Panc1 (cell line): Measurements from ENCODE around the gene NIPBL. TPM values are rescaled to one million over a fixed set of nuclear protein-coding genes. Genes with fewer than 3 reads are reported as not detected.

Source experiments
- ATAC-seq: fragments of 200-7000 bp; cut with Tn5 transposase; 2 replicates; pipeline ENCODE4 v1.9.1; 2020; ENCODE audit warnings: mild to moderate bottlenecking, moderate library complexity
- BruUV-seq: library from RNA; stranded (reverse); fragments of 400-500 nt; replicated peaks from 2 replicates; lab custom pipeline; 2021; lab: Mats Ljungman, UMichigan
- CTCF ChIA-PET: fragments of 300-600 bp; sonication (Branson Sonifier 250); formaldehyde crosslinking; loops from one replicate; lab custom pipeline; 2022; ENCODE audit warnings: antibody characterized with exemption; lab: Charles Lee
- POLR2A ChIA-PET: fragments of 300-600 bp; sonication (Branson Sonifier 250); formaldehyde crosslinking; loops from one replicate; lab custom pipeline; 2022; ENCODE audit warnings: antibody characterized with exemption; lab: Charles Lee
- DNase-seq: peaks from one replicate; pipeline ENCODE4 v3.0.0-alpha.2; 2010; ENCODE audit warnings: low read depth, low spot score
- H3K27ac ChIP-seq: 2 replicates; pipeline ENCODE4 v1.5.1; 2011; ENCODE audit warnings: mild to moderate bottlenecking, low read length, inconsistent platforms
- H3K27me3 ChIP-seq: fragments of 200-500 bp; sonication (Bioruptor generic); 2 replicates; pipeline ENCODE4 v1.6.0; 2014; ENCODE audit warnings: low read length, inconsistent platforms; ENCODE audit not compliant: control insufficient read depth, insufficient read depth
- H3K36me3 ChIP-seq: fragments of 200-500 bp; sonication (Bioruptor generic); 2 replicates; pipeline ENCODE4 v1.5.1; 2014; ENCODE audit warnings: inconsistent platforms, mild to moderate bottlenecking, low read length, moderate library complexity; ENCODE audit not compliant: control insufficient read depth, insufficient read depth
- H3K4me1 ChIP-seq: 2 replicates; pipeline ENCODE4 v1.5.1; 2011; ENCODE audit warnings: inconsistent platforms, mild to moderate bottlenecking, low read length, moderate library complexity; ENCODE audit not compliant: control insufficient read depth, insufficient read depth
- H3K4me3 ChIP-seq, 2 experiments: 2 replicates each; pipeline ENCODE4 v1.5.1; 2011 to 2012; ENCODE audit warnings: low read depth in 2 of 2, low read length in 2 of 2, mild to moderate bottlenecking in 2 of 2, inconsistent platforms in 1 of 2, moderate library complexity in 1 of 2
- H3K9me3 ChIP-seq: fragments of 200-500 bp; sonication (Bioruptor generic); 2 replicates; pipeline ENCODE4 v1.5.1; 2014; ENCODE audit warnings: low read depth, mild to moderate bottlenecking, inconsistent platforms, low read length, moderate library complexity; ENCODE audit not compliant: control insufficient read depth, insufficient read depth
- POLR2AphosphoS5 ChIP-seq: IDR thresholded peaks from 2 replicates; pipeline ENCODE4 v1.6.1; 2012; ENCODE audit warnings: mild to moderate bottlenecking, low read depth, low read length, moderate library complexity
- SIN3A ChIP-seq: IDR thresholded peaks from 2 replicates; pipeline ENCODE4 v1.6.1; 2012; ENCODE audit warnings: low read depth, mild to moderate bottlenecking, low read length, moderate library complexity, borderline replicate concordance; ENCODE audit not compliant: insufficient read depth
- TCF7L2 ChIP-seq: IDR thresholded peaks from 2 replicates; pipeline ENCODE4 v1.6.1; 2011; ENCODE audit warnings: mild to moderate bottlenecking, low read depth, low read length, inconsistent platforms
- in situ Hi-C: cut with HindIII; loops from 2 replicates; pipeline ENCODE4 v1.10.0; 2016; ENCODE audit warnings: low sequenced_read_pairs, low pct_unique_long_range_greater_than_20kb
- intact Hi-C: fragments of 100-400 bp; cut with micrococcal nuclease; formaldehyde crosslinking; loops from one replicate; pipeline ENCODE4 v1.10.0; 2022; ENCODE audit not compliant: unreplicated experiment
- total RNA-seq: library from RNA; stranded (reverse); gene quantifications from one replicate; pipeline ENCODE4 v1.2.1, GENCODE V29; 2021; ENCODE audit not compliant: unreplicated experiment
- TF ChIP-seq, protein P1 (sequence below), 2 experiments: IDR thresholded peaks; 2 replicates each; pipeline ENCODE4 v1.6.1; 2011 to 2012; ENCODE audit warnings: low read depth in 2 of 2, control low read depth in 1 of 2, low read length in 1 of 2, mild to moderate bottlenecking in 1 of 2, moderate library complexity in 1 of 2; ENCODE audit not compliant: insufficient read depth in 1 of 2
- TF ChIP-seq, protein P2 (sequence below): fragments of 450-650 bp; IDR thresholded peaks from 2 replicates; pipeline ENCODE4 v1.5.1; 2017; ENCODE audit warnings: mild to moderate bottlenecking

NIPBL gene
- total RNA-seq, 1 experiment from 2014 or later, result 41.6 TPM

DNA sequence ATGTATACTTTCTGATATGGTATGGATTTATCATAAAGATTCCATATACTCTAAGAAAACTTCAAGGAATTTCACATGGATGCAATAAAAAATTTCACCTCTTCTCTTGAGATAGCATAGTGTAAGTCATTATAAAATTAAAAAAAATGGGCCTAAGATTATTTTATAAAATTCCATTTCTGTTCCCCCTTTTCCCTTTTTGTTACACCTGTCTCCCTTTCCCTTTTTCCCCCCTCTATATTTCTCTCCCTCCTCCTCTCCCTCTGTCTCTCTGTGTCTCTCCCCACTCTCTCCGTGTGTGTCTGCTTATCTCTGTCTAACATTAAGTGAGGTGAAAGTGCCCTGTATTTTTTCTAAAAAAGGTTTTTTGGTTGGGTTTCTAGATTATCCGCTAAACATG is 180.2 kb downstream of the NIPBL start:
- Histone ChIP-seq H3K9me3 (no peaks in the 10 kb centered on the region), H3K27me3 (no peaks in the 10 kb centered on the region), H3K27ac (no peak overlapping the region), H3K4me1 (no peaks in the 10 kb centered on the region), H3K36me3 (0 out of 2 replicates have a peak, but pooled peaks cover 15% of the 10 kb centered on the region), H3K4me3 (no peak overlapping the region)
- ATAC-seq (no peak), DNase-seq (no peak)
- BruUV-seq, result no TSS peak
- in situ Hi-C loops, result no loop called here
- TF ChIP-seq, protein P1, sequence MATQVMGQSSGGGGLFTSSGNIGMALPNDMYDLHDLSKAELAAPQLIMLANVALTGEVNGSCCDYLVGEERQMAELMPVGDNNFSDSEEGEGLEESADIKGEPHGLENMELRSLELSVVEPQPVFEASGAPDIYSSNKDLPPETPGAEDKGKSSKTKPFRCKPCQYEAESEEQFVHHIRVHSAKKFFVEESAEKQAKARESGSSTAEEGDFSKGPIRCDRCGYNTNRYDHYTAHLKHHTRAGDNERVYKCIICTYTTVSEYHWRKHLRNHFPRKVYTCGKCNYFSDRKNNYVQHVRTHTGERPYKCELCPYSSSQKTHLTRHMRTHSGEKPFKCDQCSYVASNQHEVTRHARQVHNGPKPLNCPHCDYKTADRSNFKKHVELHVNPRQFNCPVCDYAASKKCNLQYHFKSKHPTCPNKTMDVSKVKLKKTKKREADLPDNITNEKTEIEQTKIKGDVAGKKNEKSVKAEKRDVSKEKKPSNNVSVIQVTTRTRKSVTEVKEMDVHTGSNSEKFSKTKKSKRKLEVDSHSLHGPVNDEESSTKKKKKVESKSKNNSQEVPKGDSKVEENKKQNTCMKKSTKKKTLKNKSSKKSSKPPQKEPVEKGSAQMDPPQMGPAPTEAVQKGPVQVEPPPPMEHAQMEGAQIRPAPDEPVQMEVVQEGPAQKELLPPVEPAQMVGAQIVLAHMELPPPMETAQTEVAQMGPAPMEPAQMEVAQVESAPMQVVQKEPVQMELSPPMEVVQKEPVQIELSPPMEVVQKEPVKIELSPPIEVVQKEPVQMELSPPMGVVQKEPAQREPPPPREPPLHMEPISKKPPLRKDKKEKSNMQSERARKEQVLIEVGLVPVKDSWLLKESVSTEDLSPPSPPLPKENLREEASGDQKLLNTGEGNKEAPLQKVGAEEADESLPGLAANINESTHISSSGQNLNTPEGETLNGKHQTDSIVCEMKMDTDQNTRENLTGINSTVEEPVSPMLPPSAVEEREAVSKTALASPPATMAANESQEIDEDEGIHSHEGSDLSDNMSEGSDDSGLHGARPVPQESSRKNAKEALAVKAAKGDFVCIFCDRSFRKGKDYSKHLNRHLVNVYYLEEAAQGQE (IDR thresholded peaks at IDR 0.05; ENCODE audit: insufficient read depth in 1 of 2, low read depth in 2 of 2, low read length in 1 of 2), result no peak
- TF ChIP-seq TCF7L2, result no peak
- TF ChIP-seq, protein P2, sequence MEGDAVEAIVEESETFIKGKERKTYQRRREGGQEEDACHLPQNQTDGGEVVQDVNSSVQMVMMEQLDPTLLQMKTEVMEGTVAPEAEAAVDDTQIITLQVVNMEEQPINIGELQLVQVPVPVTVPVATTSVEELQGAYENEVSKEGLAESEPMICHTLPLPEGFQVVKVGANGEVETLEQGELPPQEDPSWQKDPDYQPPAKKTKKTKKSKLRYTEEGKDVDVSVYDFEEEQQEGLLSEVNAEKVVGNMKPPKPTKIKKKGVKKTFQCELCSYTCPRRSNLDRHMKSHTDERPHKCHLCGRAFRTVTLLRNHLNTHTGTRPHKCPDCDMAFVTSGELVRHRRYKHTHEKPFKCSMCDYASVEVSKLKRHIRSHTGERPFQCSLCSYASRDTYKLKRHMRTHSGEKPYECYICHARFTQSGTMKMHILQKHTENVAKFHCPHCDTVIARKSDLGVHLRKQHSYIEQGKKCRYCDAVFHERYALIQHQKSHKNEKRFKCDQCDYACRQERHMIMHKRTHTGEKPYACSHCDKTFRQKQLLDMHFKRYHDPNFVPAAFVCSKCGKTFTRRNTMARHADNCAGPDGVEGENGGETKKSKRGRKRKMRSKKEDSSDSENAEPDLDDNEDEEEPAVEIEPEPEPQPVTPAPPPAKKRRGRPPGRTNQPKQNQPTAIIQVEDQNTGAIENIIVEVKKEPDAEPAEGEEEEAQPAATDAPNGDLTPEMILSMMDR, result no peak
- no peak for TF ChIP-seq POLR2AphosphoS5
- no peak for TF ChIP-seq SIN3A
- ChIA-PET CTCF (no interaction called here), POLR2A (no interaction called here)
- intact Hi-C loops, result no loop called here

DNA sequence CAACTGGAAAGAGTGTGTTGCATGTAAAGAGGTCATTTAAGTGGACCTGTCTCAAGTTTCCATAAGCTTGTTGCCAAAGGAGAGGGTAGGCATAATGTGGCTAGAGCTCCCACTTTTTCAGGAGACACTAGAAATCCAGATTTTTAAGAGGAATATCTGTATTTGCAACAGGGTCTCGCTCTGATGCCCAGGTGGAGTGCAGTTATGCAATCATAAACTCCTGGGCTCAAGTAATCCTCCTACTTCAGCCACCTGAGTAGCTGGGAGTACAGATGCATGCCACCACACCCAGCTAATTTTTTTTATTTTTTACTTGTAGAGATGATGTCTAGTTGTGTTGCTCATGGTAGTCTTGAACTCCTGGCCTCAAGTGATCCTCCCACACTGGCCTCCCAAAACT is 183.5 kb downstream of the NIPBL start:
- Histone ChIP-seq H3K27me3 (no peaks in the 10 kb centered on the region), H3K27ac (no peak overlapping the region), H3K4me1 (no peaks in the 10 kb centered on the region), H3K4me3 (no peak overlapping the region), H3K9me3 (no peaks in the 10 kb centered on the region), H3K36me3 (peaks cover 7% of the 10 kb centered on the region; the same call in 1 of the 2 replicates)
- in situ Hi-C loops, result no loop called here
- ChIA-PET POLR2A (no interaction called here), CTCF (no interaction called here)
- intact Hi-C loops, result no loop called here
- no TSS peak for BruUV-seq
- no peak for ATAC-seq
- TF ChIP-seq, protein P1 (IDR thresholded peaks at IDR 0.05; ENCODE audit: insufficient read depth in 1 of 2, low read depth in 2 of 2, low read length in 1 of 2), result no peak
- TF ChIP-seq, protein P2, result no peak
- TF ChIP-seq POLR2AphosphoS5, result no peak
- no peak for DNase-seq
